IPS DF 4.7 (cell line): ENCODE data around the gene GSTM1.
"Not testable (repeated sequence)": the region's sequence is repeated elsewhere in the genome, so short reads cannot be mapped to it uniquely, and the experiment has no call there.

Experiments
- DNase-seq: peaks from one replicate; pipeline ENCODE4 v3.0.0-alpha.2; 2013; ENCODE audit warnings: low spot score; ENCODE audit errors: extremely low read depth

GSTM1 gene

DNA sequence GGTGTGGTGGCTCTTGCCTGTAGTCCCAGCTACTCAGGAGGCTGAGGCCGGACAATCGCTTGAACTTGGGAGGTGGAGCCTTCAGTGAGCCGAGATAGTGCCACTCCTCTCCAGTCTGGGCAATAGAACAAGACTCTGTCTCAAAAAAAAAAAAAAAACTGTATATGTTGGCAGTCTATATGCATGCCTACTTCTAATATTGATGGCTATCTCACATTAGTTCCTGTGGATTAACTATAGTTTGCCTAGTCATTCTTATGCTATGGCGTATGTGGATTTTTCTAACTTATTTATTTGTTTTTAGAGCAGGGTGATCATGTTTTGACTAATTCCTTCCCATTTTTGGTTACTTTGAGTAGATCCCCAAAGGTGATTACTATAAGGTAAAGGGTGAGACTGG is 9.4 kb downstream of the GSTM1 start:
- no peak for DNase-seq

GRCh38 chr1:109697861-109698260 is 10.2 kb downstream of the GSTM1 start:
- not testable (repeated sequence) for DNase-seq

- not testable (repeated sequence) for DNase-seq
Measured at GRCh38 chr1:109702940-109703339, 15.3 kb downstream of the GSTM1 start.

- DNase-seq, result no peak
Measured at GRCh38 chr1:109704173-109704572, 16.6 kb downstream of the GSTM1 start.

GRCh38 chr1:109705411-109705810 is 17.8 kb downstream of the GSTM1 start:
- DNase-seq, result no peak

GRCh38 chr1:109708949-109709348 is 21.3 kb downstream of the GSTM1 start:
- not testable (repeated sequence) for DNase-seq

- DNase-seq, result not testable (repeated sequence)
Measured at GRCh38 chr1:109709822-109710221, 22.2 kb downstream of the GSTM1 start.

- DNase-seq, result not testable (repeated sequence)
Measured at GRCh38 chr1:109711593-109712320, 24.1 kb downstream of the GSTM1 start, which contains the start of gene GSTM5. Gene GSTM5, plus strand, starts transcription at chr1:109712251. Its CDS starts 62 bp downstream, at chr1:109712313.

DNA sequence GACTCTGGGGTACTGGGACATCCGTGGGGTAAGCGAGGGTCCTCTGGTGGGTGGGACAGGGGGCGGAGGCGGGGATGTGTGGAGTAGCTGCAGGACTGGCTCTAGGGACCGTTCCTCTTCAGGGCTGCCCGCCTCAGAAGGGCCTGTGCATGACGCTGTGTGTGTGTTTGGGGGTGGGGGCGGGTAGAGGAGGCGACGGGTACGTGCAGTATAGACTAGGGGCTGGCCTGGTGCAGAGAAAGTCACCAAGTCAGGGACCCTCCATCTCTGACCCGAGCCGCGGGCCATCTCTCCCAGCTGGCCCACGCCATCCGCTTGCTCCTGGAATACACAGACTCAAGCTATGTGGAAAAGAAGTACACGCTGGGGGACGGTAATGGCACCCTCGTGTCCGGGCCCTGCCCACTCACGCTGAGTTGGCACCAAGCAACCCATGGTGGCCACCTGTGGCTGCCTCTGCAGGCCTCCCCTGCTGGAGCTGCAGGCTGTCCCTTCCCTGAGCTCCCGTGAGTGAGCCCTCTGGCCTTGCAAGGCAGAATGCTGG is 24.8 kb downstream of the GSTM1 start:
- DNase-seq, result no peak

GRCh38 chr1:109713636-109714035 is 26.0 kb downstream of the GSTM1 start:
- no peak for DNase-seq

DNA sequence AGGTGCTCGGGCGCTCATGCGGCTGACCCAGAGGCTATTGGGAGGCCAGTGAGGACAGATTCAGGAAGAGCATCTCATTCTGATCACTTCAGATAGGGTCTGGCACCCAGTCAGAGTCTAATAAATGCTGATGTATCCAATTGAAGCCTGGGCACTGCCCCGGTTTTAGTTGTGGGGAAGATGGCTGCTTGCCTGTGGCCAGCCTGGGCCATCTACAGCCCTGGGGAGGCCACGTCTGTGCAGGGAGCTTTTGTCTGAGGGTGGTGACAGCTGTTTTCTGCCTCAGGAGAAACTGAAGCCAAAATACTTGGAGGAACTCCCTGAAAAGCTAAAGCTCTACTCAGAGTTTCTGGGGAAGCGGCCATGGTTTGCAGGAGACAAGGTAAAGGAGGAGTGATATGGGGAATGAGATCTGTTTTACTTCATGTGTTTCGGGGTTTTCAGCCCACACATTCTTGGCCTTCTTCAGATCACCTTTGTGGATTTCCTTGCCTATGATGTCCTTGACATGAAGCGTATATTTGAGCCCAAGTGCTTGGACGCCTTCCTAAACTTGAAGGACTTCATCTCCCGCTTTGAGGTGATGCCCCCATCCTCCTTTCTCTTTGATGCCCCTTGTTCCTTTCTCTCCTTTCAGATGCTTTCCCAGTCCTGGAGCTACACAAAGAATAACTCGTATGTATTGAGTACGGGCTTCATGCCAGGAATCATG is 27.2 kb downstream of the GSTM1 start:
- no peak for DNase-seq

DNA sequence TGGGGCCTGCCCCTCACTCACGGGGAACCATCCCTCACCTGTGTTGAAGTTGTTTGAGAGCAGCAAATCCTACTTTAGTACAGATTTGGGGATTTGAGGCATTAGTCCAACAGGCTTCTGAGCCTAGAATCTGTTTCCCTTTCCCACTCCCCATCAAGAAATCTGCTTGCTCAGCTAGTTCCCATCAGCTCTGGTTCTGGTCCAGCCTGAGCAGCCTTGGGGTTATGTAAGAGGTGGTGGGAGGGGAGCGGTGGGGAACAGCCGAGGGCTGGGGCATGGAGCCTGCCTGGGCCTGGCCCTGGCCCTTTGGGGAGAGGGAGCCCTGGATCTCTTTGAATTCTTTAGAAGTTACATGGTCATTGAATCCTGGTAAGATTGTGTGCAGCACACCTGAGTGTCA is 28.5 kb downstream of the GSTM1 start:
- DNase-seq, result no peak

GRCh38 chr1:109716570-109717090 is 29.0 kb downstream of the GSTM1 start:
- DNase-seq, result no peak

DNA sequence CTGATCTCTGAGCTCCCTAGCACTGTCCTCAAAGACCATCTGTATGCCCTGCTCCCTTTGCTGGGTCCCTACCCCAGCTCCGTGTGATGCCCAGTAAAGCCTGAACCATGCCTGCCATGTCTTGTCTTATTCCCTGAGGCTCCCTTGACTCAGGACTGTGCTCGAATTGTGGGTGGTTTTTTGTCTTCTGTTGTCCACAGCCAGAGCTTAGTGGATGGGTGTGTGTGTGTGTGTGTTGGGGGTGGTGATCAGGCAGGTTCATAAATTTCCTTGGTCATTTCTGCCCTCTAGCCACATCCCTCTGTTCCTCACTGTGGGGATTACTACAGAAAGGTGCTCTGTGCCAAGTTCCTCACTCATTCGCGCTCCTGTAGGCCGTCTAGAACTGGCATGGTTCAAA is 30.1 kb downstream of the GSTM1 start:
- no peak for DNase-seq

GRCh38 chr1:109718495-109718894 is 30.9 kb downstream of the GSTM1 start:
- no peak for DNase-seq

- no peak for DNase-seq
Measured at GRCh38 chr1:109719337-109719837, 31.8 kb downstream of the GSTM1 start.

- DNase-seq, result no peak
Measured at GRCh38 chr1:109721042-109721441, 33.4 kb downstream of the GSTM1 start.

- no peak for DNase-seq
Measured at GRCh38 chr1:109721971-109722370, 34.4 kb downstream of the GSTM1 start.

- no peak for DNase-seq
Measured at GRCh38 chr1:109722908-109723691, 35.5 kb downstream of the GSTM1 start.

DNA sequence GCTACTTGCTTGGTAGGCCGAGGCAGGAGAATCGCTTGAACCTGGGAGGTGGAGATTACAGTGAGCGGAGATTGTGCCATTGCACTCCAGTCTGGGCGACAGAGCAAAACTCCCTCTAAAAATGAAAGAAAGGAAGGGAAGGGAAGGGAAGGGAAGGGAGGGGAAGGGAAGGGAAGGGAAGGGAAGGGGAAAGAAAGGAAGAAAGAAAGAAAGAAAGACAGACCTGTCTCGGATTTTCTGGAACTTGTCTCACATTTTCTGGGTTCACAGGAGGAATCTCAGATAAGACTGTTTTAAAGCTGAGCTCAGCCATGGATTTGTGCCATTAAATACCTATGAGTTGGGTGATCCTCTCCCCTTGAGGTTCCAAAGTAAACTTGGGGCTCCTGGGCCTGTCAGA is 37.3 kb downstream of the GSTM1 start:
- DNase-seq, result no peak

DNA sequence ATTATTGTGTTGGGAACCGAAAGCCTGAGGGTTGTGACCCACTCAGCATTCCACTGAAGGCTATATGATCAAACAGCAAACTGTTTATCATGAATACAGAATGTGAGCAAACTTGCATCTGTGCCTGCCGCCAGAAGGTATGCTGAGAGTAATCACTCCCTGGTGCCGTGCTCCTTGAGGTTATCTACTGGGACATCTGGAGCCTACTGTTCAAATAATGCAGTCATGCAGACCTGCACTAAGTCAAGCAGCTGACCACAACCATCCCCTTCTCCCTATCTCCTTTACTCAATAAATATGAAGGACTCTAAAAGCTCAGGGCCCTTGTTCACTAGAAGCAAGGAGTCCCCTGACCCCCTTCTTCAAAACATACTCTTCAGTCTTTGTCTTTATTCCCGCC is 37.9 kb downstream of the GSTM1 start:
- DNase-seq, result no peak
